HG02840 (cell line): ENCODE measurements around the gene RUFY4.

Experiments
- ATAC-seq: cut with Tn5 transposase; IDR thresholded peaks from one replicate; pipeline ENCODE4 v1.9.1; 2021; ENCODE audit warnings: mild to moderate bottlenecking, moderate library complexity, moderate number of reproducible peaks; ENCODE audit not compliant: unreplicated experiment, low FRiP score

The RUFY4 gene

DNA sequence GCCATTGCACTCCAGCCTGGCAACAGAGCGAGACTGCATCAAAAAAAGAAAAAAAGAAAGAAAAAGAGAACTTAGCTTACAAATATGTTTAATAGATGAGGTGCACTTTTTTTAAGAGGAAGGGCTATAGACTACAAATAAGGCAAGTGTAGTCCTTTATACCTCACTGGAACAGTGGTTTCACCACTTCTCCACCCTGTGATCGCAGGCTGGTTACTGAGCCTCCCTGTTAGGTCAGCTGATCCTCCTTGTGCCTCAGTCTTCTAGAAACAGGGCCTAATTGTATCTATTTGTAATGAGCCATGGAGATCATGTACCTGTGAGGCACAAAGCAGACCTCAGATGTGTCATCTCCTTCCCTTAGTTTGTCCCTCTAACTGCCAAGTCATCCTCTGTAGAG is 61.3 kb downstream of the RUFY4 start:
- no peak for ATAC-seq

DNA sequence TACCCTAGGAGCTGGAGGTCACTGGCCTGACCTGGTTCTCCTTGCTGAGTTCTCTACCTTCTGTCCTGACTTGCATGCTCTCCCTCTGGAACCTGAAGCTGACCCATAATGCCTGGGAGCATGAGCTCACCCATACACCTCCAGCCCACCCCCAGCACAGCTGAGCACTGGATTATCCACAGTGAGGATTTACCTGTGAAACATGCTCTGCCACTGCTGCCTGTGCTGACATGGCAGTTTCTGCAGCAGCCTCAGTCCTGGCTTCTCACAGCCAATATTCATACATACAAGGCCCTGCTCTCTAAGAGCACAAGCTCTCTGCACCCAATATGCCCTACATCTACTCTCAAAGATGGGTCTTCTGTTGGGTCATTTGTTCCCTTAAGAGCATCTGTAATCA is 61.8 kb downstream of the RUFY4 start:
- no peak for ATAC-seq

DNA sequence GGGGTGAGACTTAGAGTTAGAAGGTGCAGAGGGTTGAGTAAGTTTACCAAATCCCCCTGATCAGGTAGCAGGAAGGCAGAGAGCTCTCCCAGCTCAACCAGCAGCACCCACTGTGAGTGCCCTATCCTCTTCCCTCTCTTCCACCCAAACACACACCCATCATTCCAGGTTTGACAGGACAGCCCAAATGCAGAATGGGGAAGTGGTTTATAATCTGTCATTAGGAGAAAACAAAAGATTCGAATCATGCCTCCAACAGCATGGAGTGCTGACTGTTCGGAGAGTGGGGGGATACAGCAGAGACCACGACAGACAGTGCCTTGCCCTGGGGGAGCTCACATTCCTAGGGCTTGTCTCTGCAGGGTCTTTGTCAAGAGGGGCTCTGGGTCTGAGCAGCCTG is 68.5 kb downstream of the RUFY4 start:
- no peak for ATAC-seq

DNA sequence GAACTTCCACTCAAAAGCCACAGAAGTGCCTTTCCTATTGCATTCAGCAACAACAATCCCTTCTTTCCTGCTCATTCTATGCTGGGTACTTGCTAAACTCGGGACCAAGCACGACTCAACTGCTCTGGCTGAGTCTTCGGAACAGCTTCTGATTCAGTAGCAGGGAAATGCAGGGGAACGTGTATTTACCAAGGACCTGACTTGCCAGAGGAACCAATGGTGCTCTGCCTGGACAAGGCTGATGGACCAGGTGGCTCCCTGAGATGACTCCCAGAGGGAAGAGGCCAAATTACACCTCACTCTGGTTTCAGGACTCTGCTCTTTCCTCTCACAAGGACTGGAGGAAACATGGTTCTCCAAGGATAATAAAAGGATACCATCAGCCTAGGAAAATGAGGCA is 69.0 kb downstream of the RUFY4 start:
- ATAC-seq: no peak
